Stimulated activated CD4-positive, alpha-beta T cell treated with anti-CD3 and anti-CD28 coated beads, Interleukin-4, amount 100 ng/mL, for 4 hours (primary cell): ENCODE results near the gene SLX9.

Experiments used
- DNase-seq, 2 experiments: peaks; one replicate each; pipeline ENCODE4 v3.0.0-alpha.2; 2020

SLX9 gene

DNA sequence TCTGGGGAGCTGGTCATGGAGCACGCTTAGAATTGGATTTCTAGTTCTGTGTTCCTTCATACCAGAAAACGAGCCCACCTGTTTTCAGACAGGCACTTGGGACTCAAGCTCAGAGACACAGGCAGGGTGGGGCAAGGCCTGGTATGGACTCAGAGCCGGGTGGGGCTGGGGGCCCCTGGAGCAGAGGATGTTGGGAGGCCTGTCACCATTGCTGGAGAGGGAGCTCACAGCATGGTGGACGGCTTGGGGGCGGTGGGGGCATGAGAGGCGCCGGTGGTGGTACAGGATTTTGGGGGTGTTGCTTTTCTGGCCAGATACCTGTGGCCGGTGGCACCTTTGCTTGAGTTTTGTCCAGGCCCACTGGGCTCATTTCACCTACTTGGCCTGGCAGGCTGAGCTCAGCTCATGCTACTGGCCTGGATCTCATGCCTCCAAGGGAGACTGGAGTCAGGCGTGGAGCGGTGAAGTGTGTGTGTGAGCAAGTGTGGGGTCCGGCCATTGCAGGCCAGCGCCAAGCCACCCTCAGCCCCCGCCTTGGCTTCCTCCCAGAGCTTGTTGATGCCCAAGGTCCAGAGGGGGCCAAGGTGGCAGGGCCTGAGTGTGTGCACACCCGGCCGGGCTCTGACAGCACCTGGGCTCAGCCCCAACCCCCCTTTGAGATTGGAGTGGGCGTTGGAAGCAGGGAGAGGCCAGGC is 8.7 kb downstream of the SLX9 start:
- no peak for DNase-seq

DNA sequence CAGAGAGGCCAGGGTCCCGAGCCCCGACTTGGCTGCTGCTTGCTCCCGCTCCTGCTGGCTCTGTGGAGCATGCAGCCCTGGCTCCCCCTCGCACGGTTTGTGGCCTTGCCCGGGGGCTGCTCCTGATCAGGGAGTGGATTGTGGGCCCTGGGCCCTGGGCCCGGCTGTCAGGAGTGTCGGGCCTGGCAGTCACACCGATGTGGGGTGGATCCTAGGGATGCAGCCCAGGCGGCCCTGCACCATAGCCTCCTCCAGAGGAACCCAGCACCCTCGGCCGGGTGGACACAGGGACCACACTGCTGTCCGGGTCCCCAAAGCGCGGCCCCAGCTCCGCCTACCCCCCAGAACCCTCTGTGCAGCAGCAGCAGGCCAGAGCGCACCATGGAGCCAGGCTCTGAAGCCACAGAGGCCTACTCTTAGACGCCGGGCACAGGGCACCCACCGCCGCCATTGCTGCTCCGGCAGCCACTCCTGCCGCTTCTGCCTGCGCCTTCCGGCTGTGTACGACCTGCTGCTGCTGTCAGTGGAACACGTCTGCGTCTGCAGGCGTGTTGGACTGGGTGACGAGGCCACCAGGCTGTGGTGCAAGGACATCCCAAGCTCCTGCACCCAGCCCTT is 9.4 kb downstream of the SLX9 start:
- DNase-seq, result no peak

DNA sequence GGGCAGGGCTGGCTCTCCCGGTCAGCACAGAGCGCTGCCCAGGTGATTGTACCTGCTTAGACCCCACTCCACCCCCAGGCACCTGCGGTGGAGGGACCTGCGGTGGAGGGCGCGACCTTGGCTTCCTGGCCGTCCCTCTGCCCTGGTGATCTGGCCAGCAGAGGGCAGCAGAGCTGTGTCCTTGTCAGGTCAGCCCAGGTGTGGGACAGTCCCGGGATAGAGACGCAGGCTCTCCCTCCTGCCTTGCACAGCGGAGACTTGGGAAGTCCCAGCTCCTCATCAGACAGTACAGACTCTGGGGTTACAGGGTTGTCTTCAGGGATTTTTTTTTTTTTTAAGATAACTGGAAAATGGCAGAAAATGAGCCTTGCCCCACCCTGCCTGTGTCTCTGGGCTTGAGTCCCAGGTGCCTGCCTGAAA is 10.0 kb downstream of the SLX9 start:
- peak; percentile 70 to 84 for DNase-seq

DNA sequence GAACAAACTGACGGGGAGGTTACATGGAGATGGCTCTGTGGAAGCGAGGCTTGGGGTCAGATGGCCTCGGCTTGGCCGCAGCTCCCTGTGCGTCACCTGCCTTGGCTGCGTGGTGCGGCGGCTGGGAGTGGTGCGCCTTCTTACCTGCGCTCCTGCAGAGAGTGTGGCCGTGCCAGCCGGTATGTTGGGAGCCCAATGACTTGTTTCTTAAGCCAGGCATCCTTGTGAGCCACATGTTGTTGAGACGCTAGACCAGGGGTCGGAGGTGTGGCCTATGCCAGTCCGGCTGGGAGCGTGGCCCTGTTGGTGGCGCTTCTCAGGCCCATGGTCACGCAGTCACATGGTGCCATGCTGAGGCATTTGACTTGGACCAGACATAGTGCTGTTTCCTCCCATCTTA is 10.5 kb downstream of the SLX9 start:
- no peak for DNase-seq

DNA sequence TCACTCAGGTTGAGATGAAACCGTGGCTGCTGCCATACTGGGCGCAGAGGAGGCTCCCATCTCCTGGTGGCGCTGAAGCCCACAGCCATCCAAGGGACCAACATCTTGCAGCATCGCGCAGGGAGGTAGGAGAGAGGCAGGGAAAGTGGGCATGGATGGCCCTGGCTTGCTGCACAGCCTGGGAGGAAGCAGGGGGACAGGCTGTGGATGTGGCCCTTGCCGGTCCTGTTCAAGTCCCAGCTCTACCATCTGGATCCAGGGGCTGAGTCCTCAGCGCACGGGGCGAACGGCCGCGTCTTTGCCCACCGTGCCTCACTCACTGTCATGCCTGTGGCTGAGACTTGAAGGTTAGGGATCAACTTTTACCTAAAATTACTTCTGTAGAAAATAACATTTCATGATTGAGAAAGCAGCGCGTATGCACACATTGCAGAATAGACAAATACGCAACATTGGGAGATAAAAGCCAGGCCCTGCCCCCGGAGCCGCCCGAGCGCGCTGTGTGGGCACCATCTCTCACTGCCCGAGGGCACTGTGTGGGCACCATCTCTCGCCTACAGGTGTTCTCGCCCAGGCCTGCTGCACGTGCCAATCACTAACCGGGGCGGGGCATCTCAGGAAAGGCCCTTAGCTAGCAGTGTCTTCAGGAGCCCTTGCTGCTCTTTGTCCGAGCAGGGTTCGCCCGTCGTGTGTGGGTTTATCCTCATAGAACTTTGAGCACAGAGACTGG is 11.5 kb downstream of the SLX9 start:
- no peak for DNase-seq

DNA sequence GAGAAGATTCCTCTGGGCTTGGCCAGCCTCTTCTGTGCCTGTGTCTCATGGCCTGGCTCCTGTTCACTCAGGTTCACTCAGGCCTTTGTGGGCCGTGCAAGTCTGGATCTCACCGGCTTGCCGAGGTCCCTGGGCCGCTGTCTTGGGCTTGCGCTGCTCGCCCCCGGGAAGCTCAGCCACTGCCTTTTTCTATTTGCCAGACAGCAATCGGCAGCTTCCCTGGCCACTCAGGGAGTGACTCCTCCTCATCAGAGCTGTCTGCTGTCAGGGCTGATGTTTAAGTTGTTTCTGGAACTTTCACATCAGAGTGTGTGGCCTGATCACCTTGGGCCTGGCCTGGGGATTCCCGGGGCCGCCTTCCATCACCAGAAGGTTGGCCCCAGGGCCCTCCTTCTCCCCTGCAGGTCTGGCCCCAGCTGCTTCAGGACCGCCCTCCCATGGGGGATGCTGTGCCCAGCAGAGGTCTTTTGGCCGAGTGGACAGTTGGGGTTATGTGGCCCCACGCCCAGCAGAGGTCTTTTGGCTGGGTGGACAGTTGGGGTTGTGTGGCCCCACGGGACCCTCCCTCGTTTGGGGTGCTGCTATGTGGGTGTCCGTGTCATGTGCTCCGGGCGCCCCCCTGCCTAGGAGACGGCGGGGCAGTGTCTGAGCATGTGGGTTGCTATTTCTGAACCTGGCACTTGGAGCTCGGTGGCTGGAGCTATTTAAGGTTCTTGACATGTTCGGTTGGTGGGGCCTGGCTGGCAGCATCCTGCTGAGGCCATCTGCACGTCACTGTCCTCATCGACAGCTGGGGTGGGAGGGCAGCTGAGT is 12.5 kb downstream of the SLX9 start:
- DNase-seq, result no peak

DNA sequence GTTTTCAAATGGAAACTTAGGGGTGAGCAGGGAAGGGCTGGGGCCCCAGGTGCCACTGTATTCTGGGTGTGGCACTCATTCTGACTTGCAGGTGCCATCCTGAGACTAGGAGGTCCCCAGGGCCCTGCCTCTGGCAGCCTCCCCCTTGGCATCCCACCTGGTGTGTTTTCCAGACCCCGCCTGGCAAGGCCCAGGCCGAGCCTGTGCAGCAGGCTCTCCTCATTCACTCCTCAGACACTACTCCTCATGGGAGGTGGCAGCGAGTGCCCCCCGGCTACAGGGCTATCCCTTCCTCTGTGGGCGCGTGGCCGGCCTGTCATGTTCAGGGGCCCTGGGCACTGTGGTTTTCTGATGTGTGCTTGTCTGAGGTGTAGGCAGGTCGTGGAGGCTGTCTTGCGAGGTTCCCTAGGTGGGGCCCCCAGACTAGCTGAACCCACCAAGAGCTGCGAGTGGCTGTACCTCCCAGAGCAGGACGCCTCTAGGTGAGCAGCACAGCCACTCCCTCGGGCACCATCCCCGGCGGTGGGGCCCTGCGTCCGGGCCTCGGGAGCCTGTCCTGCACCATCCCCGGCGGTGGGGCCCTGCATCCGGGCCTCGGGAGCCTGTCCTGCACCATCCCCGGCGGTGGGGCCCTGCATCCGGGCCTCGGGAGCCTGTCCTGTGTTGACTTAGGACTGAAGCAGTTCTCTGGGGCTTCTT is 13.2 kb downstream of the SLX9 start:
- DNase-seq, result no peak

DNA sequence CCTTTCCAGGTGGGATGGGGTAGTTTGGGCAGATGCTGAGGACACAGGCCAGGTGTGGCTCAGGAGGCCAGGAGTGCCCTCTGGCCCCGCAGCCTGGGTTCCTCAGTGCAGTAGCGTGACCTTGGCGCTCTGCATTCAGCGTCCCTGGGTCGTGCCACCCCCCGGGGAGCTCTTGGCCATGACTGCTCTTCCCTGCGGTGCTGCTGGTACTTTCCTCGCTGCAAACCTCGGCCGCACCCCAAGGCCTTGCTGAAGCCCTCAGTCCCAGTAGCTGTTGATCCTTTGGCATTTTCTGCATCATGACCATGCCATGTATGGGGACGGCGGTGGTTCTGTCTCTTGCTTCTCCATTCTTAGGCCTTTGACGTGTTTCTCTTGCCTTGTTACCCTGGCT is 13.8 kb downstream of the SLX9 start:
- no peak for DNase-seq

DNA sequence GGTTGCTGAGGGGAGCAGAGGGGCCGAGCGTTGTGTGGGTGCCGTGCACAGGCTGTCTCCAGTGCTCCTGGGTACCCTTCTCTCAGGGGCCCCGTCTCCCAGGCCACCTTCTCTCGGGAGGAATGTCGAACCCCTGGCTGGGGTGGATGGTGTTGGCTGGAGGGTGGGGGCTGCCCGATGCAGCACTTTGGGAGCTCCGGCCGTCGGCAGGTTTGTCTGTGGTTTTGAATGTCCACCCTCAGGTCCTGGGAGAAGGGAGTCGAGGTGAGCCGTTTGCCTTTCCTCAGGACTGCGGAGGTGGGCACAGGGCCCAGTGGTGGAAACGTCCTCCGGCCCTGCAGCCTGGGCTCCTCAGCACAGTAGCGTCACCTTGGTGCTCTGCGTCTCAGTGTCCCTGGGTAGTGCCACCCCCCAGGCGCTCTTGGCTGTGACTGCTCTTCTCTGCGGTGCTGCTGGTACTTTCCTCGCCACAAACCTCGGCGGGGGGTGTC is 14.5 kb downstream of the SLX9 start:
- DNase-seq, result no peak

DNA sequence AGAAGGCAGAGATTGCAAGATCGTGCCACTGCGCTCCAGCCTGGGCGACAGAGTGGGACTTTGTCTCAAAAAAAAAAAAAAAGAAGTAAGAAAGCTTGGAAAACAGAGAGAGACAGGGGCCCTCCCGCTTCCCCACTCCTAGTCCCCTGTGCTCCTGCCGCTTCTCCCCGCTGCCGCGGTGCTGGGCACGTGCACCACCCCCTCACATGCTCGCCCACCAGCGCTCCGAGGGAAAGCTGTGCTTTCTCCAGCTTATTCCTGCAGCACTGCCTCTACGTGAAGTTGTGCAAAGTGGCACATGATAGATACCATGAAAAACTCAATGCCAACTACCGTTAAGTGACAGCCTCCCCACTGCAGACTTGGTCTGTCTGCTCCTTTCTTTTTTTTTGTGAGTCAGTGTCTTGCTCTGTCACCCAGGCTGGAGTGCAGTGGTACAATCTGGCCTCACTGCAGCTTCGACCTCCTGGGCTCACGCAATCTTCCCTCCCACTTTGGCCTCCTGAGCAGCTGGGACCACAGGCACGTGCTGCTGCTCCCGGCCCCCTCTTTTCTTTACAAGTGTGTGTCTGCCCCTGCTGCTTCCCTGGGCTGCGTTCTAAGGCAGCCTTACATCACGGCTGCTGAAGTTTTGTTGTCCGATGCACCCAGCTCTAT is 15.4 kb downstream of the SLX9 start:
- no peak for DNase-seq

DNA sequence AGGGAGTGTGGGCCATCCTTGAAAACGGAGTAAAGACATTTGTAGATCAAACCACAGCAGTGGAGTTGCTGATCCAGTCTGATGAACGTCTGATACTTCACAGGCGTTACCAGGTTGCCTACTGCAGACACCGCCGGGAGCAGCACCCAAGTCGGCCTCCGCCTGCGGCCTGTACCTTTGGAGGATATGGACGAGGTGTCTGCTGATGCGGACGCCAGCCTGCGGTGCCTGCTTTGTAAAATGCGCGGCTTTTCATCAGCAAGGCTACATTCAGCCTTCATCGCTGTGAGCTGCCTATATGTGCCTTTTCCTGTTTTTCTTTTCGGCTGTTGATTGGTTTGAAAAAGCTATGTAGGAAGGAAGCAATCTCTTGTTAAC is 16.0 kb downstream of the SLX9 start:
- no peak for DNase-seq

DNA sequence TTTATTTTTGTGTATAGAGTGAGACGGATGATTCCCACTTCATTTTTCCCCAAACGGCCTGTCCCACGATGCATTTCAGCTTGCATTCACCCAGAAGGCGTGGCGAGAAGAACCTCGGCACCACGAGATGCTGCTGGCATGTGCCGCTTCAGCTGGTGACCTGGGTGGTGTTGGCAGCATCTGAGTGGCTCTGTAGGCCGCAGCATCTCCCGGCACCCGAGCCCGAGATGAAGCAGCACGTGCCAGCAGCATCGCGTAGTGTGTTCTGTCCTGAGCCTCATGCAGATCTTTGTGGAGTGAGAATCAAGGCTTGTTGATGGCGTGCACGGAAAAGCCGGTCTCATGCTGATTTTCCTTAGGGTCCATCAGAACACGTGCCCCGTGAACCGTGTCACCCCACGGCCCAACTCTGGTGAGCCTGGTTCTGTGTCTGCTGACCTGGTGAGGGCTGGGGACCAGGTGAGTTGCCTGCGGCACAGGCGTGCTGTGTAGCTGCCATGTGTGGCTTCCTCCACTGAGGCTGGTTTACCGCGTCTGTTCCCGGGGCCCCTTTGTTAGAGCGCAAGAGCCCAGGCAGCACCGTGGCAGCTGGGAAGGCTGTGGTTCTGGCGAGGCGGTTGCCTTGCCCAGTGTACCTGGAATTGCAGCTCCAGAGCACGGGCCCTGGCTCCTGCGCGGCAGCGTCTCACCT is 16.7 kb downstream of the SLX9 start:
- DNase-seq, result no peak

DNA sequence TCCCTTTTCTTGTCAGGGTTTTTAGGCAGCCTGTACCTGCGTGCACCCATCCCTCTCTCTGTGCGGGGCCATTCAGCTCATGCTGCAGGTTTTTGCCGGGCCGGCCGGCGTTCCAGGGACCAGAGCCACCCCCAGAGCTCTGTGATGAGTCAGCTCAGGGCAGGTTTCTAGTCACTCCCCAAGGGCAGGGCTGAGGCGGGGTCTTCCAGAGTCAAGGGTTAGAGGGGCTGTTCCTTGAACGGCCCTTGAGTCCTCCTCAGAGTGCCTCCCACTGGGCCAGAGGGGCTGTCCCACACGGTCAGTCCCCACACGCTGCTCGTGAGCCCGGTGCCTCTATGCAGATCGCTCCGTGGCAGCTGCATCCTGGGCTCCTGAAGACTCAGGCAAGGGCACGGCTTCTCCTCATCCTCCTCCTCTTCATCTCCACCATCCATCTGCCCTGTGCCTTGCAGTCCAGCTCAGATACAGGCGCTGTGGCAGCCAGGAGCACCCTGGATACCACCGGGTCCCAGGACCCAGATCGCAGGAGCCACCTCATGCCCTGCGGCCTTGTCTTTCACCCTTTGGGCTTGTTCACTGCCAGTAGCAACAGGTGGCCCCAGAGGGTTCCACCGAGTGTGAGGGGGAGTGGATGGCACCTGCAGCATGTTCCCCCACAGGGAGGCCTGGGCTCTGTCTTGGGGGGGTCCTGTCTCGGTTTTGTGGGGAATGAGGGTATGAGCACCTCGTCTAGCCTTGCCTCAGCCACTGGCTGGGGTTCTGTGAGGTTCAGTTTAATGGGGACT is 17.4 kb downstream of the SLX9 start:
- DNase-seq, result no peak

DNA sequence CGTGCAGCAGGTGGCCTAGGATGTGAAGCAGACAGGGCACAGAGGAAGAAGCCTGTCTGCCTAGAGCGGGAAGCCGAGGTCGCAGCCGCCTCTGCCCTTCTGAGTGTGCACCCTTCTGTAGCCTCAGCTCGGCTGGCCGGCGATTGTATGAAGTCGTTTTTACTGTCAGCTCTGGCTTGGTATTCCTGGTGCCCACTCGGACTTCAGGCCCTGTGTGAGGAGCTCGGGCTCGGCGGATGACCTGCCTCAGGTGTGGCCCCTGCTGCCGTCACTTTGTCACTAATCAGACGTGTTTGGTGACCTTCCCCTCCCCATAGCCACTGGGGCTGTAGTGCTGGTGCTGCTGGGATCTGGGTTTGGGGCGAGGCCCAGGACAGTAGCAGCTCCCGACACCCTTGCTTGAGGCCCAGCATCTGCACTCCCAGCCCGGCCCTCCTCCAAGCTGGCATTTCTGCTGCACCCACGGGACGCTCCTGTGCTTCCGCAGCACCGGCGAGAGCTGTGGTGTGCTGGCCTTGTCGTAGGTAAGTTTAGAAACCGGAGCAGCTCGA is 18.1 kb downstream of the SLX9 start:
- no peak for DNase-seq

DNA sequence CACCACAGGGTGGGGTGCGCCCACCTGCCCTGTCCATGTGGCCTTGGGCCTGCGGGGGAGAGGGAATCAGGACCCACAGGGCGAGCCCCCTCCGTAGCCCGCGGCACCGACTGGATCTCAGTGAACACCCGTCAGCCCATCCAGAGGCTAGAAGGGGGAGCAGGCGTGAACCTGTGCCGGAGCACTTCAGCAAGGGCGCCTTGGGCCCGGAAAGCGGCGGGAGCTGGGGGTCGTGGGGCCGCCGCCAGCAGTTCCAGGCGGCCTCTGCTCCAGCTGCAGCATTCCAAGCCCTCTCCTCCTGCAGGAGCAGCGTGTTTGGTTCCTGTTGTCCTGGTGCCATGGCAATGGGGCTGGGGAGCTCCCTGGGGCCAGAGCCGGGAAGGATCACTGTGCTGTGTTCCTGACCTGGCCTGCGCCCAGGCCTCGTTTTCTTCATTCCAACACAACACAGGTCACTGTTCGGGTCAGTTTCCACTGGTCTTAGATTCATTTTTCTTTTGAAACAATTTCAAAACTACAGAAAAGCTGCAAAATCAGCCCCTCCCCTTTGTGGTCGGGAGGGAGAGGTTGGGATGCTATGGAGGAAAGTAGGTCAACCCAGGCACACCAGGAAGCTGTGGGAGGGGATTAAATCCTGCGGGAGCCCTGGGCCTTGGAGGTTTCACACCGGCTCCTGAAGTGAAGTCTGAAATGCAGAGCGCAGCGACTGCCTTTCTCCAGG is 18.8 kb downstream of the SLX9 start:
- DNase-seq, result no peak

DNA sequence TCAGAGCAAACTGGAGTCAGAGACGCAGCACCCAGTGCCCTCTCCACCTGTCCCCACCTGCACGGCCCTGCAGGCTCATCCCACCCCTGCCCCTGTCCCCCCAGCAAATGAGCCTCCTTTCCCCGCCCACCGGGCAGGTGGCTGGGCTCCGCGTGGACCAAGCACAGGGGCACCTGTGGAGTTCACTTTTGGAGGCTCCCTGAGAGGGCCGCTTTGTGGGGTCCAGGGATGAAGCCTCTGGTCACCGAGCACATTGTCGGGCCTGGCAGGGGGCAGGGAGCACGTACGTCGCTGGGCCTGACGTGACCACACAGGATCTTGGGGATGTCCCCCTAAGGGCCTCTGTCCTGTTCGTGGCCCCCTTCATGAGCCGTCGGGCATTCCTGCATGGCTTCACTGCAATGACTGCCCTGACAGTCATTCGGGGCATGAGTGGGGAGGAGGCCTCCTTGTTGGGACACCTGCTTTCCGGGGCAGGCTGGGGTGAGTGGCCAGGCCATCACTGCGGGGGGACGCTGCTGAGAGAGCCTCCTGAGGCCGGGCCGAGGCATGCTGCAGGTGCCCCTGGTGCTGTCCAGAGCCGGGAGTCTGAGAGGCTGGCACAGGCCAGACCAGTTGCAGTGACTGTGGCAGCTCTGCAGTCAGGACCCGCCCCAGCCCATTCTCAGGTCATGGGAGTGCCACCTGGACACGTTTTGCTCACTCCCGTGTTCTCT is 19.7 kb downstream of the SLX9 start:
- no peak for DNase-seq

DNA sequence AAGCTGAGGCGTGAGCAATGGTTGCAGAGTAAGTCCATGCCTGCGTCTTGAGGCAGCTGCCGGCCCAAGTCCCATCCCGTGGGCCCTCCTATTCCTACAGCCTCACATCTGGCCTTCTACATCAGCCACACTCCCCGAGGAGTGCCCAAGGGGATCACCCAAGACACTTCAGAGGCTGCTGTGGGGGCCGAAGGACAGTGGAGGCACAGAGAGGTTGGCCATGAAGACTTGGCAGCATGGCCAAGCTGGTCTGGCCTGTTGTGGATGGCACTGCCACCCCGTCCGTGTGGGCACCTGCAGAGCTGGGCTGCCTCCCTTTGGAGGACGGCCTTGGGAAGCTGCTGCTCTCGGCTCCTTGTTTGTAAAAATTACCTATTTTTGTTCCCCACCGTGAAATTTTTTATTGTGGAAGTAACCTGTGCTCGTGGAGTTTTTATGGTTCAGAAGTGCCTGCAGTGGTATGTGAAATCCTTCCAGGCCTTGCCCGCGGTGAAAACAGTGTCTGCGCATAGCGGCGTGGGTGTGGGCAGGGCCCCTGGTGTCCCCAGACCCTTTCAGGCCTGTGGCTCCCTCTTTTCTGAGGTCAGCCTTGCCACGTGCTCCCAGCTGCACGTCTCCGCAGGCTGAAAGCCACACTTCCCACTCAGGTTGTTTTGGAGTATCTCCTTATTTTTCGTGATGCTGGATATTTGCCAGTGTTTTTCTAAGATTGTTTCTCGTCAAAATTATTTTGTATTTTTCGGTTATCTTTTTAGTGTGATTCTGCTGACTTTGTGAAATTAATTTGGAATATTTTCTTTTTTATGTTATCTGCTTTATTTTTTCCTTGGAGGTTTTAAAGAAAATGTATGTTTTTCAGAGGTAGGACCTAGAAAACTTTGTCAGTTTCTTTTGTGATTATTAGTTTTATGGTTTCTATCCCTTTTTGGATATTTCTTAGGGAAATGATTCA is 20.6 kb downstream of the SLX9 start:
- DNase-seq, result no peak
